Measurements from ENCODE around the gene GCK.

The GCK gene

GRCh38 chr7:44127161-44127560 lies 62.1 kb downstream of the GCK start:
- TF ChIP-seq POLR2AphosphoS5 (IDR thresholded peaks at IDR 0.05; ENCODE audit: low read depth, low read length), result no peak
- TF ChIP-seq FOXP2 (optimal IDR thresholded peaks at IDR 0.05; ENCODE audit: borderline replicate concordance, extremely low read depth, extremely low read length, insufficient read depth), result no peak
- TF ChIP-seq, protein P1, sequence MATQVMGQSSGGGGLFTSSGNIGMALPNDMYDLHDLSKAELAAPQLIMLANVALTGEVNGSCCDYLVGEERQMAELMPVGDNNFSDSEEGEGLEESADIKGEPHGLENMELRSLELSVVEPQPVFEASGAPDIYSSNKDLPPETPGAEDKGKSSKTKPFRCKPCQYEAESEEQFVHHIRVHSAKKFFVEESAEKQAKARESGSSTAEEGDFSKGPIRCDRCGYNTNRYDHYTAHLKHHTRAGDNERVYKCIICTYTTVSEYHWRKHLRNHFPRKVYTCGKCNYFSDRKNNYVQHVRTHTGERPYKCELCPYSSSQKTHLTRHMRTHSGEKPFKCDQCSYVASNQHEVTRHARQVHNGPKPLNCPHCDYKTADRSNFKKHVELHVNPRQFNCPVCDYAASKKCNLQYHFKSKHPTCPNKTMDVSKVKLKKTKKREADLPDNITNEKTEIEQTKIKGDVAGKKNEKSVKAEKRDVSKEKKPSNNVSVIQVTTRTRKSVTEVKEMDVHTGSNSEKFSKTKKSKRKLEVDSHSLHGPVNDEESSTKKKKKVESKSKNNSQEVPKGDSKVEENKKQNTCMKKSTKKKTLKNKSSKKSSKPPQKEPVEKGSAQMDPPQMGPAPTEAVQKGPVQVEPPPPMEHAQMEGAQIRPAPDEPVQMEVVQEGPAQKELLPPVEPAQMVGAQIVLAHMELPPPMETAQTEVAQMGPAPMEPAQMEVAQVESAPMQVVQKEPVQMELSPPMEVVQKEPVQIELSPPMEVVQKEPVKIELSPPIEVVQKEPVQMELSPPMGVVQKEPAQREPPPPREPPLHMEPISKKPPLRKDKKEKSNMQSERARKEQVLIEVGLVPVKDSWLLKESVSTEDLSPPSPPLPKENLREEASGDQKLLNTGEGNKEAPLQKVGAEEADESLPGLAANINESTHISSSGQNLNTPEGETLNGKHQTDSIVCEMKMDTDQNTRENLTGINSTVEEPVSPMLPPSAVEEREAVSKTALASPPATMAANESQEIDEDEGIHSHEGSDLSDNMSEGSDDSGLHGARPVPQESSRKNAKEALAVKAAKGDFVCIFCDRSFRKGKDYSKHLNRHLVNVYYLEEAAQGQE (IDR thresholded peaks at IDR 0.05; ENCODE audit: insufficient read depth in 1 of 2, low read depth in 2 of 2, low read length in 2 of 2), result no peak
- no peak for TF ChIP-seq SIN3A (IDR thresholded peaks at IDR 0.05; ENCODE audit: borderline replicate concordance, insufficient read depth, low read length)
- TF ChIP-seq TAF1 (IDR thresholded peaks at IDR 0.05; ENCODE audit: borderline replicate concordance, insufficient read depth, low read length), result no peak

- TF ChIP-seq TAF1 (IDR thresholded peaks at IDR 0.05; ENCODE audit: borderline replicate concordance, insufficient read depth, low read length) (no peak), SIN3A (IDR thresholded peaks at IDR 0.05; ENCODE audit: borderline replicate concordance, insufficient read depth, low read length) (no peak), POLR2AphosphoS5 (IDR thresholded peaks at IDR 0.05; ENCODE audit: low read depth, low read length) (no peak), FOXP2 (optimal IDR thresholded peaks at IDR 0.05; ENCODE audit: borderline replicate concordance, extremely low read depth, extremely low read length, insufficient read depth) (no peak)
- TF ChIP-seq, protein P1 (IDR thresholded peaks at IDR 0.05; ENCODE audit: insufficient read depth in 1 of 2, low read depth in 2 of 2, low read length in 2 of 2), result no peak
Measured at GRCh38 chr7:44124822-44125202, 64.4 kb downstream of the GCK start.

DNA sequence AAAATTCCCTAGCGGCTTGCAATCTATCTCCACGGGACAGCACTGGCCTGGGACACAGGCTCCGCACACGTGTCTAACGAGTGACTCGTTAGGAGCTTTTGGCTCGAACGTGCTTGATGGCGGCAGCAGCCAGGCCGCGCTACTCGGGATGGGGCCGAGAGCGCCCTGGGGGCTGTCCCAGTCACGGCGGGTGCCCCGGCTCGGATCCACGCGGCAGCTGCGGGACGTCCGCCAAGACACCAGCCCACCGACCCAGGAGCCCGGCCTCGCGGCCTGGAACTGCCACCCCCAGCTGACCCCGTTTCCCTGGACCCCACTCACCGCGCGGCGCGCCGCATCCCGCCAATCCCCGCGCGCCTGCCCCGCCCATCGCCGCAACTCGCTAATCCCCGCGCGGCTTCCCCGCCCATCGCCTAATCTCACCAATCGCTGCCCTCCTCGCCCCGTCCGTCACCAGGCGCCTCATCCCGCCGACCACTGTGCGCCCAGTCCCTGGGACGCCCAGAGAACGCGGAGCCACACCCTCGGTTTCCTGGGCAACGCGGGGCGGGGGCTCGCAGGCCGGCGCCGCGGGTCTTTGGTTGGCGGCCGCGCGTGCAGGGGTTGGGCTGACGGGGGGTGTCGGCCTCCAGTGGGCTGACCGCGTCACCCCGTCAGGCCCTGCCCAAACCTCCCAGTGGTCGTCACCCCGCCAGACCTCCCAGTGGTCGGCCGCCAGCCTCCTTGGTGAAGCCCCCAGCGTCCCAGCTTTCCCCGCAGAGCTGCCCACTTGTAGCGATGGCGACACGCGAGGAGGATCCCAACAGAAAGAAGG lies 65.8 kb downstream of the GCK start, which contains the start of gene POLD2:
TSS of gene POLD2 (minus strand) at position 359 of the 814 bp plus-strand sequence. CDS start 1,495 bp downstream, outside the sequence.
- TF ChIP-seq POLR2AphosphoS5 (IDR thresholded peaks at IDR 0.05; ENCODE audit: low read depth, low read length), result peak; percentile 74
- TF ChIP-seq TAF1 (IDR thresholded peaks at IDR 0.05; ENCODE audit: borderline replicate concordance, insufficient read depth, low read length), result no peak
- peak; percentile 42 for TF ChIP-seq FOXP2 (optimal IDR thresholded peaks at IDR 0.05; ENCODE audit: borderline replicate concordance, extremely low read depth, extremely low read length, insufficient read depth)

DNA sequence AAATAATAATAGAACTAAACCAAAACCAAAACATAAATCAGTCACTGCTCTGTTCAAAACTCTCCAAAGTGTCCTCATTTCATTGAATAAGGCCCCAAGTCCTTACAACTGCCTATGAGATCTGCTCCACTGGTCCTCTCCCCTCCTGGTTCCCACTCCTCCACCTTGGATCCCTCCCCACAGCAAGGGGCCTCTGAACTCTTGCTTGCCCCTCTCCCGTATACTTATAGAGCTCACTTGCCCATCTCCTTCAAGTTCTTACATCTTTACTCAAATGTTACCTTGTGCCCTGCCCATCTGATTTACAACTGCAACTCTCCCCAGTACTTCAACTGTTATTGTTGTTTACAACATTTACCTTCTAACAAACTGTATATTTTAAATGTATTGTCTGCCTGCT lies 66.7 kb downstream of the GCK start:
- TF ChIP-seq POLR2AphosphoS5 (IDR thresholded peaks at IDR 0.05; ENCODE audit: low read depth, low read length) (no peak; the same call in 1 of the 2 replicates), FOXP2 (optimal IDR thresholded peaks at IDR 0.05; ENCODE audit: borderline replicate concordance, extremely low read depth, extremely low read length, insufficient read depth) (no peak), SIN3A (IDR thresholded peaks at IDR 0.05; ENCODE audit: borderline replicate concordance, insufficient read depth, low read length) (no peak), TAF1 (IDR thresholded peaks at IDR 0.05; ENCODE audit: borderline replicate concordance, insufficient read depth, low read length) (no peak)
- TF ChIP-seq, protein P1 (IDR thresholded peaks at IDR 0.05; ENCODE audit: insufficient read depth in 1 of 2, low read depth in 2 of 2, low read length in 2 of 2), result no peak

DNA sequence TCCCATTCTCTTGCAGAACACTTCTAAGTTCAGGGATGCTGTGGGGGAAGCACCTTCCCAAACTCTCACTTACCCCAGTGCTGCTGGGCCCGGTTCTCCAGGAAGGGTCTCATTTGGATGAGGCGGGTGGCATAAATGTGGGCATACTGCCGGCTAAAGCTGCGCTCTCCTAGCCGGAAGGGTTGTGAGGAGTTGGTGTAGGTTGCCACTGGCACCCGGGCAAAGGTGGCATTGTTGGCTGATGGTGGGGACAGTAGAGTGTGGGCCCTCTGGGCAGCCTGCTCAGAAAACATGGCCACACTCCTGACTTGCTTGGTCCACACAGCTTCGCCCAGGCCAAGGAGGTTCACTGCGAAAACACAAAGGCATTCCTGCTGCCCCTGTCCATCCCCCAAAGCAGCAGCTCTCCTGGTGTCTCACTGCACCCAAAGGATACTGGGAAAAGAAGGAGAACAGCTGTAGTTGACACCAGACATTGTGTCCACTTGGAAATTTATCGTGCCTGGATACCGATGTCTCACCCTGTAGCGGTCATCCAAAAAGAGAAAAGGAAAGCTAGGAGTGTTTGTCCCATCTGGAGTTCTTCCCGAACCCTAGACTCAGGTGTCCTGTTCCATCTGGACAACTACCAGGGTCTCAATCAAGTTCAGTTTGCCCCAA lies 67.3 kb downstream of the GCK start:
- TF ChIP-seq POLR2AphosphoS5 (IDR thresholded peaks at IDR 0.05; ENCODE audit: low read depth, low read length) (no peak), FOXP2 (optimal IDR thresholded peaks at IDR 0.05; ENCODE audit: borderline replicate concordance, extremely low read depth, extremely low read length, insufficient read depth) (no peak), TAF1 (IDR thresholded peaks at IDR 0.05; ENCODE audit: borderline replicate concordance, insufficient read depth, low read length) (no peak), SIN3A (IDR thresholded peaks at IDR 0.05; ENCODE audit: borderline replicate concordance, insufficient read depth, low read length) (no peak)
- TF ChIP-seq, protein P1 (IDR thresholded peaks at IDR 0.05; ENCODE audit: insufficient read depth in 1 of 2, low read depth in 2 of 2, low read length in 2 of 2), result no peak
